RWPE2 (cell line): ENCODE results near the gene SCFD2.

Experiments used
- ATAC-seq: fragments of 200-7000 bp; cut with Tn5 transposase; 3 replicates; pipeline ENCODE4 v1.9.1; 2021; ENCODE audit warnings: low read depth
- DNase-seq: peaks from one replicate; pipeline ENCODE4 v3.0.0-alpha.2; 2020; ENCODE audit warnings: low spot score
- H3K27ac ChIP-seq: fragments of 450-650 bp; 2 replicates; pipeline ENCODE4 v1.5.1; 2017; ENCODE audit warnings: mild to moderate bottlenecking; ENCODE audit not compliant: poor library complexity, severe bottlenecking
- H3K27me3 ChIP-seq: fragments of 250-450 bp; sonication (Bioruptor Pico); 2 replicates; pipeline ENCODE4 v1.5.1; 2021; ENCODE audit warnings: mild to moderate bottlenecking, moderate library complexity; ENCODE audit not compliant: insufficient read depth, poor library complexity, severe bottlenecking
- H3K36me3 ChIP-seq: fragments of 250-450 bp; sonication (Bioruptor Pico); 2 replicates; pipeline ENCODE4 v1.5.1; 2020; ENCODE audit warnings: low read depth, mild to moderate bottlenecking, moderate library complexity
- H3K4me1 ChIP-seq: fragments of 250-450 bp; sonication (Bioruptor Pico); 2 replicates; pipeline ENCODE4 v1.5.1; 2021; ENCODE audit warnings: mild to moderate bottlenecking, moderate library complexity; ENCODE audit not compliant: insufficient read depth, poor library complexity, severe bottlenecking
- H3K4me3 ChIP-seq: fragments of 250-450 bp; sonication (Bioruptor Pico); 2 replicates; pipeline ENCODE4 v1.5.1; 2021; ENCODE audit warnings: mild to moderate bottlenecking, moderate library complexity; ENCODE audit not compliant: severe bottlenecking
- H3K9me3 ChIP-seq: fragments of 250-450 bp; sonication (Bioruptor Pico); 2 replicates; pipeline ENCODE4 v1.5.1; 2021; ENCODE audit warnings: mild to moderate bottlenecking, moderate library complexity; ENCODE audit not compliant: severe bottlenecking
- CTCF ChIP-seq: fragments of 450-650 bp; IDR thresholded peaks from one replicate; pipeline ENCODE4 v1.5.1; 2017; ENCODE audit warnings: mild to moderate bottlenecking, moderate library complexity; ENCODE audit not compliant: poor library complexity, severe bottlenecking

SCFD2 gene

DNA sequence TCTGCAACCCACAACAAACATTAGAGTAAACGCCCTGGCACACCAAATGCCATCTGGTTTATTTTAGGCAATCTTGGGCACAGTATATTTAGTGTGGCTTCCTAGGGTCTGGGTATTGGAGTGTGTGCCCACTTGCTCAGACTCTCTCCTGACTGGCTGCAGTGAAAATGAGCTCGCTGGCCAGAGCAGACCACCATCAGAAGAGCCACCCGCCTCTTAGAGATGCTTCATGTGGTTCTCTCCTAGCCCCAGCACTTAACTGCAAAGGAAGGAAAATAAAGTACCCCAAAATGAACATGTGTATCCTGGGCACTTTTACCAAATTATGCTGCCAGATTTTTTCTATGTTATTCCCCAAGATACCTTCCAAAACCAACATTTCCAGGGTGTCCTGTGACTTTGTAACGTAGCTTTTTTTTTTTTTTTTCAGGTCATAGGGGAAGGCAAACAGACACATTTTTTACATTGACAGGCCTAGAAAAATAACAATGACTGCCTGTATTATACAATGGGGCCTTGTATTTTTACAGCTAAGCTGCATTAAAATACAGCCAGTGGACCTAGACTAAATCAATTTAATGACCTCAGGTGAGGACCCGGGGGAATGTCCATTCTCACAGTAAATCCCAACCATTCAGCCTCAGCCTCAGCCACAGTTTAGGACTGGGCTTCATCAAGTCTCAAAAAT lies 310.0 kb downstream of the SCFD2 start:
- Histone ChIP-seq H3K9me3 (no peaks in the 10 kb centered on the region), H3K36me3 (no peaks in the 10 kb centered on the region), H3K27ac (no peak overlapping the region), H3K27me3 (no peaks in the 10 kb centered on the region), H3K4me3 (no peak overlapping the region), H3K4me1 (no peaks in the 10 kb centered on the region)
- no peak for TF ChIP-seq CTCF
- ATAC-seq = no peak
- no peak for DNase-seq

GRCh38 chr4:53055274-53055673 lies 310.6 kb downstream of the SCFD2 start:
- H3K36me3 ChIP-seq = no peaks in the 10 kb centered on the region
- no peak overlapping the region for H3K27ac ChIP-seq
- TF ChIP-seq CTCF = no peak
- H3K4me3 ChIP-seq = no peak overlapping the region
- no peak for DNase-seq
- ATAC-seq = no peak
- H3K27me3 ChIP-seq = no peaks in the 10 kb centered on the region
- H3K9me3 ChIP-seq = no peaks in the 10 kb centered on the region
- H3K4me1 ChIP-seq = no peaks in the 10 kb centered on the region

GRCh38 chr4:53050361-53050774 lies 315.5 kb downstream of the SCFD2 start:
- TF ChIP-seq CTCF = no peak
- H3K27ac ChIP-seq = no peak overlapping the region
- no peaks in the 10 kb centered on the region for H3K9me3 ChIP-seq
- H3K27me3 ChIP-seq = no peaks in the 10 kb centered on the region
- H3K4me1 ChIP-seq = no peaks in the 10 kb centered on the region
- H3K4me3 ChIP-seq = no peak overlapping the region
- ATAC-seq (no peak), DNase-seq (no peak)
- H3K36me3 ChIP-seq = no peaks in the 10 kb centered on the region

DNA sequence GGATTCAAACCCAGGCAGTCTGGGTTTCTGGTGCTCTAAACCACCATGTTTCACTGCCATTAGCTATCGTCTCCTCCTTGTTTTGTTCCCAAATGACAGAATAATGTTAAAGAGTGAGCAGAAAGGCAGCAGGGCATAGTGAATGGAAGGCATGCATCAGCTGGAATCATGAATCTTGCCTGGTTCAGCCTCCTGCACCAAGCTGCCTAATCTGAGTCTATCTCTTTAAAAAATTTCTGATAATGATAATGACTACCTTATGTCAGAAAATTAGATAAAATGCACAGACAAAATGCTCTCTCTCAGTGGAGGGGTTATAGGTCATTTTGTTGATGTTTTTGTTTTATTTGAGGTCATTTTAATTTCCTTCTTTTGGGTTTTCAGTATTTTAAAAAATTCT lies 316.3 kb downstream of the SCFD2 start:
- no peak for TF ChIP-seq CTCF
- Histone ChIP-seq H3K36me3 (no peaks in the 10 kb centered on the region), H3K27me3 (no peaks in the 10 kb centered on the region), H3K4me1 (no peaks in the 10 kb centered on the region), H3K9me3 (no peaks in the 10 kb centered on the region), H3K4me3 (no peak overlapping the region), H3K27ac (no peak overlapping the region)
- DNase-seq (no peak), ATAC-seq (no peak)

DNA sequence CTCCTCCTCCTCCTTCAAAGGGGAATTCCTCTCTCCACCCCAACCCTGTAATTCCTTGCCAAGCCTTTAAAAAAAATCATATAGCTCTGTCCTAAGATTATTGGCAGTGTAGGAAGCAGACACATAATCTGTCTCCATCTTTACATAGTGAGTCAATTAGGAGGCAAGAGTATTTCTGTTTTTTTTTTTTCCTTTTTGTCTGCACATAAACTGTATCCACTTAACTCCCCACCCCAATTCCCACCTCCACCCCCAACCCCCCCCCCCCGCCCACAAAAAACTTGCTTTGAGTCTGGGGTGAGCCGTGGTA lies 321.3 kb downstream of the SCFD2 start:
- no peaks in the 10 kb centered on the region for H3K4me1 ChIP-seq
- H3K27ac ChIP-seq = no peak overlapping the region
- no peak for TF ChIP-seq CTCF
- ATAC-seq (no peak), DNase-seq (no peak)
- H3K9me3 ChIP-seq = no peaks in the 10 kb centered on the region
- no peaks in the 10 kb centered on the region for H3K36me3 ChIP-seq
- no peak overlapping the region for H3K4me3 ChIP-seq
- no peaks in the 10 kb centered on the region for H3K27me3 ChIP-seq
